ENCODE measurements around the gene SPTBN1.

Gene SPTBN1

DNA sequence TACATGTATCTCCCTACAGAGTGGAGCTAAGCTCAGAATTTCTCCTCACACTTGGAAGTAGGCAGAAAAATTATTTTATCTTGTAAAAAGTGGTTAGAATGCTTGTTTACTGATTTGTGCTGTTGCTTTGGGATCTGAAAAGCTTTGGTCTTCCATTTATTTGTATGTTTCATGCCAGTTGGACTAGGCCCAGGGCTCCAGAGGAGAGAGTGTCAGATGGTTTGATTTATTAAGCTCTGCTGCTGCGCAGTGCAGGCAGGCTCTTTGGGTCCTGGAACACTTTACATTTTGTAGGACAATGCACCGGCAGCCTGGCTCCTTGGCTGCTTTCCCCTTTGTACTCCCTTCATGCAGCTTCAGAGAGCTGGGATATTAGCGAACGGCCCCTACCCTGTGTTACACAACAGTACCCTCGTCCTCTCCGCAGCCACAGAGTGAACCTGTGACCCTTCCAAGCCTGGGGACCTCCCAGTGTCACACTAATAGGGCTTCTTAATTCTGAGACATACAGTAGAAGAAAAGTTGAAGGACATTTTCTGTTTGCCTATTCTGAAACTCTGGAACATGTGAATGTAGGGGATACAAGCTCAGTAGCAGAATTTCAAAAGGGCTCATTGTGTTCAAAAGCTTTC lies 210.6 kb downstream of the SPTBN1 start:
- Histone ChIP-seq H3K27ac (ENCODE audit: poor library complexity, severe bottlenecking) (peak overlapping the region; percentile 32), H3K4me3 (ENCODE audit: severe bottlenecking) (no peak overlapping the region), H3K9me3 (ENCODE audit: severe bottlenecking) (no peaks in the 10 kb centered on the region), H3K4me1 (ENCODE audit: insufficient read depth, poor library complexity, severe bottlenecking) (peaks cover 14% of the 10 kb centered on the region), H3K36me3 (ENCODE audit: low read depth) (peaks cover 77% of the 10 kb centered on the region), H3K27me3 (ENCODE audit: insufficient read depth, poor library complexity, severe bottlenecking) (no peaks in the 10 kb centered on the region)
- no peak for TF ChIP-seq CTCF (IDR thresholded peaks at IDR 0.05; ENCODE audit: poor library complexity, severe bottlenecking)
- DNase-seq (ENCODE audit: low spot score) (no peak), ATAC-seq (ENCODE audit: low read depth) (no peak)

- Histone ChIP-seq H3K9me3 (ENCODE audit: severe bottlenecking) (no peaks in the 10 kb centered on the region), H3K27me3 (ENCODE audit: insufficient read depth, poor library complexity, severe bottlenecking) (no peaks in the 10 kb centered on the region), H3K36me3 (ENCODE audit: low read depth) (peaks cover 72% of the 10 kb centered on the region), H3K27ac (ENCODE audit: poor library complexity, severe bottlenecking) (peak overlapping the region; percentile 32), H3K4me3 (ENCODE audit: severe bottlenecking) (no peak overlapping the region), H3K4me1 (ENCODE audit: insufficient read depth, poor library complexity, severe bottlenecking) (peaks cover 14% of the 10 kb centered on the region)
- ATAC-seq (ENCODE audit: low read depth): no peak
- TF ChIP-seq CTCF (IDR thresholded peaks at IDR 0.05; ENCODE audit: poor library complexity, severe bottlenecking): no peak
- no peak for DNase-seq (ENCODE audit: low spot score)
These were observed 211.1 kb downstream of the SPTBN1 start for GRCh38 chr2:54667266-54667639.

GRCh38 chr2:54667726-54668650 lies 211.9 kb downstream of the SPTBN1 start:
- peaks cover 64% of the 10 kb centered on the region for H3K36me3 ChIP-seq (ENCODE audit: low read depth)
- H3K27me3 ChIP-seq (ENCODE audit: insufficient read depth, poor library complexity, severe bottlenecking): no peaks in the 10 kb centered on the region
- H3K9me3 ChIP-seq (ENCODE audit: severe bottlenecking): no peaks in the 10 kb centered on the region
- H3K4me1 ChIP-seq (ENCODE audit: insufficient read depth, poor library complexity, severe bottlenecking): peaks cover 20% of the 10 kb centered on the region
- no peak overlapping the region for H3K4me3 ChIP-seq (ENCODE audit: severe bottlenecking)
- TF ChIP-seq CTCF (IDR thresholded peaks at IDR 0.05; ENCODE audit: poor library complexity, severe bottlenecking): no peak
- no peak overlapping the region for H3K27ac ChIP-seq (ENCODE audit: poor library complexity, severe bottlenecking)
- ATAC-seq (ENCODE audit: low read depth) (no peak), DNase-seq (ENCODE audit: low spot score) (no peak)

DNA sequence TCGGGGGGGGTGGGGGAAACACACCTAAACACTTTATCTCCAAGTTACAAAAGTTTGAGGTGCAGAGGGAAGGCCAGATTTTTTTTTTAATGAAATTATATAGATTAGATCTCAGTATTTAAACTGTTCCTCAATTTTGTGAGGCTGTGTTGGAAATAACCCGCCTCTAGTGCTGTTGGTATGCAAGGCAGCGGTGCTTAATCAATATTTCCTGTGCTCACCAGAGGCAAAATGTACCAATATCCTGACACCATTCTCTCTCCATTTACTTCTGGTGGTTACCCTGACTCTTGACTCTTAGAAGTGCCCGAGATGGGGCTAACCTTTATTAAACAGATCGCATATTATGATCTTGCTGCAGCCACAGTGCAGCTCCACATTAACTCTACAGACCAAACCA lies 212.6 kb downstream of the SPTBN1 start:
- no peak overlapping the region for H3K27ac ChIP-seq (ENCODE audit: poor library complexity, severe bottlenecking)
- peaks cover 57% of the 10 kb centered on the region for H3K36me3 ChIP-seq (ENCODE audit: low read depth)
- no peak for ATAC-seq (ENCODE audit: low read depth)

More for the DNA sequence above, 212.6 kb downstream of the SPTBN1 start:
- Histone ChIP-seq H3K4me3 (ENCODE audit: severe bottlenecking) (no peak overlapping the region), H3K9me3 (ENCODE audit: severe bottlenecking) (no peaks in the 10 kb centered on the region), H3K4me1 (ENCODE audit: insufficient read depth, poor library complexity, severe bottlenecking) (peaks cover 27% of the 10 kb centered on the region), H3K27me3 (ENCODE audit: insufficient read depth, poor library complexity, severe bottlenecking) (no peaks in the 10 kb centered on the region)
- TF ChIP-seq CTCF (IDR thresholded peaks at IDR 0.05; ENCODE audit: poor library complexity, severe bottlenecking): no peak
- DNase-seq (ENCODE audit: low spot score): no peak

Measured in RWPE2 (cell line).